Keratinocyte (primary cell): ENCODE data around the gene LSG1. TPM values are rescaled to one million over a fixed set of nuclear protein-coding genes. Genes with fewer than 3 reads are reported as not detected.

Source experiments
- DNase-seq: peaks from one replicate; pipeline ENCODE4 v3.0.0-alpha.2; 2011; ENCODE audit warnings: low read depth, missing footprints, low spot score
- FAIRE-seq: peaks from 2 replicates; lab custom pipeline; 2011; peaks lifted over from hg19 to GRCh38; lab: Jason Lieb, UNC
- H2AFZ ChIP-seq: 2 replicates; pipeline ENCODE4 v1.6.0; 2012; ENCODE audit warnings: low read length, control low read depth, inconsistent platforms; ENCODE audit not compliant: control insufficient read depth
- H3K27ac ChIP-seq: 2 replicates; pipeline ENCODE4 v1.5.1; 2011; ENCODE audit warnings: low read length; ENCODE audit not compliant: control insufficient read depth, insufficient read depth
- H3K27me3 ChIP-seq: 3 replicates; pipeline ENCODE4 v1.6.0; 2011; ENCODE audit warnings: low read length; ENCODE audit not compliant: control insufficient read depth, insufficient read depth; ENCODE audit errors: extremely low read depth
- H3K36me3 ChIP-seq, 2 experiments: 2 replicates in 1 of 2; 3 replicates in 1 of 2; pipeline ENCODE4 v1.5.1; 2011; ENCODE audit warnings: low read length in 2 of 2, mild to moderate bottlenecking in 1 of 2; ENCODE audit not compliant: control insufficient read depth in 2 of 2, insufficient read depth in 2 of 2; ENCODE audit errors: extremely low read depth in 1 of 2
- H3K4me1 ChIP-seq: 3 replicates; pipeline ENCODE4 v1.5.1; 2011; ENCODE audit warnings: low read length; ENCODE audit not compliant: control insufficient read depth, insufficient read depth; ENCODE audit errors: extremely low read depth
- H3K4me2 ChIP-seq: 3 replicates; pipeline ENCODE4 v1.6.0; 2011; ENCODE audit warnings: low read depth, low read length; ENCODE audit not compliant: control insufficient read depth, insufficient read depth; ENCODE audit errors: extremely low read depth
- H3K4me3 ChIP-seq, 3 experiments: fragments of 200-600 bp in 1 of 3; sonication (generic) in 1 of 3; 2 replicates in 2 of 3; 3 replicates in 1 of 3; pipeline ENCODE4 v1.5.1; 2011 to 2016; ENCODE audit warnings: low read length in 3 of 3, mild to moderate bottlenecking in 3 of 3, control low read depth in 2 of 3, inconsistent platforms in 1 of 3, low read depth in 1 of 3, mixed read lengths in 1 of 3, mixed run types in 1 of 3, moderate library complexity in 1 of 3; ENCODE audit not compliant: control insufficient read depth in 2 of 3, insufficient read depth in 2 of 3; ENCODE audit errors: extremely low read depth in 1 of 3
- H3K79me2 ChIP-seq: 2 replicates; pipeline ENCODE4 v1.6.0; 2012; ENCODE audit warnings: low read length; ENCODE audit not compliant: control insufficient read depth, insufficient read depth
- H3K9ac ChIP-seq: 3 replicates; pipeline ENCODE4 v1.6.0; 2011; ENCODE audit warnings: low read length; ENCODE audit not compliant: control insufficient read depth, insufficient read depth; ENCODE audit errors: extremely low read depth
- H3K9me1 ChIP-seq: 3 replicates; pipeline ENCODE4 v1.6.0; 2011; ENCODE audit warnings: low read length; ENCODE audit not compliant: control insufficient read depth, insufficient read depth; ENCODE audit errors: extremely low read depth
- H3K9me3 ChIP-seq: 2 replicates; pipeline ENCODE4 v1.5.1; 2012; ENCODE audit warnings: low read depth, low read length; ENCODE audit not compliant: control insufficient read depth
- H4K20me1 ChIP-seq: 3 replicates; pipeline ENCODE4 v1.6.0; 2011; ENCODE audit warnings: low read length; ENCODE audit not compliant: control insufficient read depth, insufficient read depth; ENCODE audit errors: extremely low read depth
- EZH2 ChIP-seq: IDR thresholded peaks from one replicate; pipeline ENCODE4 v1.6.1; 2012; ENCODE audit warnings: inconsistent platforms, mild to moderate bottlenecking, low read length, moderate library complexity
- dilution Hi-C: fragments of 300-500 bp; cut with MboI; formaldehyde crosslinking; loops from one replicate; pipeline ENCODE4 v1.7.0; 2020; ENCODE audit warnings: low sequenced_read_pairs; ENCODE audit not compliant: extremely low pct_ligation_motif_present
- polyA plus RNA-seq, 5 experiments: library from polyadenylated mRNA; depleted of rRNA in 3 of 5; stranded (reverse) in 3 of 5; stranded (forward) in 1 of 5; unstranded in 1 of 5; fragments of >200 nt; gene quantifications; 1 replicate in 1 of 5; 2 replicates in 3 of 5; 3 replicates in 1 of 5; pipeline versions ENCODE4 v1.2.1 to v1.2.3, GENCODE V29; 2011 to 2012; ENCODE audit warnings: missing spikeins in 2 of 5, low read depth in 1 of 5, low replicate concordance in 1 of 5
- TF ChIP-seq, protein P1 (sequence below), 3 experiments: IDR thresholded peaks in 1 of 3; conservative IDR thresholded peaks in 1 of 3; optimal IDR thresholded peaks in 1 of 3; 2 replicates in 2 of 3; 3 replicates in 1 of 3; pipeline versions ENCODE3 to v1.5.1; 2011; ENCODE audit warnings: low read length in 3 of 3, mild to moderate bottlenecking in 3 of 3, moderate library complexity in 2 of 3, control low read depth in 1 of 3, inconsistent platforms in 1 of 3; ENCODE audit not compliant: insufficient read depth in 2 of 3; ENCODE audit errors: extremely low read depth in 1 of 3

The LSG1 gene
- polyA plus RNA-seq, 1 donor (not counting 4 experiments of a cell fraction or from before 2014, with no cell fraction given), result 40.7 TPM

GRCh38 chr3:194620196-194620595 lies 51.8 kb downstream of the LSG1 start:
- Histone ChIP-seq H3K9me3 (no peaks in the 10 kb centered on the region), H2AFZ (no peak overlapping the region), H3K9ac (no peak overlapping the region), H3K4me1 (no peaks in the 10 kb centered on the region), H3K4me3 (no peak overlapping the region), H3K27me3 (no peaks in the 10 kb centered on the region), H3K4me2 (no peak overlapping the region), H4K20me1 (no peaks in the 10 kb centered on the region), H3K79me2 (no peaks in the 10 kb centered on the region), H3K36me3 (peaks cover 0 to 12% of the 10 kb centered on the region in 2 experiments), H3K9me1 (no peaks in the 10 kb centered on the region), H3K27ac (no peak overlapping the region)
- FAIRE-seq, result no peak
- dilution Hi-C loops, result no loop called here
- no peak for DNase-seq
- TF ChIP-seq, protein P1, sequence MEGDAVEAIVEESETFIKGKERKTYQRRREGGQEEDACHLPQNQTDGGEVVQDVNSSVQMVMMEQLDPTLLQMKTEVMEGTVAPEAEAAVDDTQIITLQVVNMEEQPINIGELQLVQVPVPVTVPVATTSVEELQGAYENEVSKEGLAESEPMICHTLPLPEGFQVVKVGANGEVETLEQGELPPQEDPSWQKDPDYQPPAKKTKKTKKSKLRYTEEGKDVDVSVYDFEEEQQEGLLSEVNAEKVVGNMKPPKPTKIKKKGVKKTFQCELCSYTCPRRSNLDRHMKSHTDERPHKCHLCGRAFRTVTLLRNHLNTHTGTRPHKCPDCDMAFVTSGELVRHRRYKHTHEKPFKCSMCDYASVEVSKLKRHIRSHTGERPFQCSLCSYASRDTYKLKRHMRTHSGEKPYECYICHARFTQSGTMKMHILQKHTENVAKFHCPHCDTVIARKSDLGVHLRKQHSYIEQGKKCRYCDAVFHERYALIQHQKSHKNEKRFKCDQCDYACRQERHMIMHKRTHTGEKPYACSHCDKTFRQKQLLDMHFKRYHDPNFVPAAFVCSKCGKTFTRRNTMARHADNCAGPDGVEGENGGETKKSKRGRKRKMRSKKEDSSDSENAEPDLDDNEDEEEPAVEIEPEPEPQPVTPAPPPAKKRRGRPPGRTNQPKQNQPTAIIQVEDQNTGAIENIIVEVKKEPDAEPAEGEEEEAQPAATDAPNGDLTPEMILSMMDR (optimal IDR thresholded peaks at IDR 0.05 in 1 of 3, IDR thresholded peaks at IDR 0.05 in 1 of 3, conservative IDR thresholded peaks at IDR 0.05 in 1 of 3; ENCODE audit: extremely low read depth in 1 of 3, insufficient read depth in 2 of 3, low read length in 3 of 3), result no peak
- no peak for TF ChIP-seq EZH2

- Histone ChIP-seq H4K20me1 (no peaks in the 10 kb centered on the region), H3K4me3 (no peak overlapping the region), H3K27me3 (no peaks in the 10 kb centered on the region), H2AFZ (no peak overlapping the region), H3K79me2 (no peaks in the 10 kb centered on the region), H3K9ac (no peak overlapping the region), H3K9me1 (no peaks in the 10 kb centered on the region), H3K4me1 (no peaks in the 10 kb centered on the region), H3K9me3 (no peaks in the 10 kb centered on the region), H3K4me2 (no peak overlapping the region), H3K36me3 (peaks cover 0 to 11% of the 10 kb centered on the region in 2 experiments), H3K27ac (no peak overlapping the region)
- DNase-seq, result no peak
- FAIRE-seq, result no peak
- dilution Hi-C loops, result no loop called here
- TF ChIP-seq EZH2, result no peak
- TF ChIP-seq, protein P1 (optimal IDR thresholded peaks at IDR 0.05 in 1 of 3, IDR thresholded peaks at IDR 0.05 in 1 of 3, conservative IDR thresholded peaks at IDR 0.05 in 1 of 3; ENCODE audit: extremely low read depth in 1 of 3, insufficient read depth in 2 of 3, low read length in 3 of 3), result no peak
Observed at GRCh38 chr3:194619741-194620140, 52.2 kb downstream of the LSG1 start.
